Activated T-helper 1 cell treated with Interleukin-2 at 50 U/mL for 16 hours (primary cell): ENCODE data around the gene IGFN1.
"Not testable (repeated sequence)": the region's sequence is repeated elsewhere in the genome, so short reads cannot be mapped to it uniquely, and the experiment has no call there.

Experiments
- DNase-seq: peaks from one replicate; pipeline ENCODE4 v3.0.0-alpha.2; 2020; ENCODE audit warnings: low read depth

IGFN1 gene

DNA sequence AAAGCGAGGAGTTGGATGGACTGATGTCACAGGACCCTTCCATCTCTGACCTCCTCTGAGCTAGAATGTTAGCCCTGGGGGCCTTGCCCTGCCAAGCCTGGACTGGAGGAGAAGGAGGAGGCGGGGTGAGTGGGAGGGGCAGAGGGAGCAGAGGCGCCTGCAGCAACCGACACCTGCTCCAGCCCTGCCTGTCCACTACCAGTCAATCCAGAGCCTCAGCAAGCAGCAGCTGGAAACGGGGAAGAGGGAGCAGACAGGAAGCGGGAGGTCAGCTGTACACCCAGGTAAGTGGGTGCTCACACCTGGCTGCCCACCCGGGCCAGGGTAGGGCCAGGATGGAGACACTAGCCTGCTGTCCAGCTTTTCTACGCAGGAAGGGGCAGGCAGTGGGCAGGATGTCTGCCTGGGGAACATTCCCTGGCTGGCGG, at the start of gene IGFN1:
TSS of gene IGFN1 (plus strand) at position 201 of the 428 bp plus-strand sequence. CDS start 2,470 bp downstream, outside the sequence.
- DNase-seq: no peak

GRCh38 chr1:201140941-201141260, 49.7 kb upstream of the IGFN1 start:
- DNase-seq: no peak

- DNase-seq: no peak
These were observed 49.2 kb upstream of the IGFN1 start for GRCh38 chr1:201141418-201141817.

- DNase-seq: no peak
These were observed 48.4 kb upstream of the IGFN1 start for GRCh38 chr1:201142011-201142848.

DNA sequence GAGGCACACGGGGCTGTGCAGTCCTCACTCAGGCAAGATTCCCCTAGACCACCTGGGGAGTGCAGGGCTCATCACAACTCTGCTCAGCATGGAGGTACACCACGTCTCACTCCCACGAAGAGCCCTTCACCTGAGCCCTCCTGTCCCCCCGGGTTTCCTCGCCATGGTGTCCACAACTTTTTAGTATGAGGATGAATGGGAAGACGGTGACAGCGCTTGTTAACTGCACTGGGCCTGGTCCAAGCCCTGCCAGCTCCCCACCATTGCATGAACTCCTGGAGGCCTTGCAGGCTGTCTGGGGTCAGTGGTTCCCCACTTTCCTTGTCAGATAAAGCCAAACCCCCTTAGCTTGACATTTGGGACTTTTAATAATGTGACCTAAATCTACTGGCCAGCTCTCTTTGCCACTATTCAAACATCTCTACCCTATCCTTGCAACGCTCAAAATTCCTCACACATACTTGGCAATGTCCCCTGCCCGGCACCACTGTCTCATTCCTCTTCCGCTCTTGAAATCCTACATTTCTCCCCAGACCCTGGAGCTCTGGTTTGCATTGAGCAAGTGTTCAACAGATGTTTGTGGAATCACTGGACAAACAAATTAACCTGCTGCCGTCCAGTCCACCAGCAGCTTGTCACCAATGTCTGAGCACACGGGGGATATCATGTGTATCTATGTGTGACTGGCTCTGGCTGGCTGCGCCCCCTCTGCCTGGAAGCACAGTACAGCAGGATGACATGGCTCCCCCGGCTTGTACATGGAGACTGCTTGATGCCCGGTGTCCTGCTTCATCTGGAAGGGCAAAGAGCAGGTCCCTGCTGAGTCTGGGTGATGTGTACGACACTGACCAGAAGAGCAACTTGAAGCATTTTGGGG, 47.5 kb upstream of the IGFN1 start:
- no peak for DNase-seq

- DNase-seq: no peak
These were observed 46.6 kb upstream of the IGFN1 start for GRCh38 chr1:201143726-201144635.

- no peak for DNase-seq
These were observed 45.9 kb upstream of the IGFN1 start for GRCh38 chr1:201144701-201145100.

- DNase-seq: no peak
These were observed 45.5 kb upstream of the IGFN1 start for GRCh38 chr1:201145132-201145531.

GRCh38 chr1:201145816-201146215, 44.8 kb upstream of the IGFN1 start:
- DNase-seq: no peak

DNA sequence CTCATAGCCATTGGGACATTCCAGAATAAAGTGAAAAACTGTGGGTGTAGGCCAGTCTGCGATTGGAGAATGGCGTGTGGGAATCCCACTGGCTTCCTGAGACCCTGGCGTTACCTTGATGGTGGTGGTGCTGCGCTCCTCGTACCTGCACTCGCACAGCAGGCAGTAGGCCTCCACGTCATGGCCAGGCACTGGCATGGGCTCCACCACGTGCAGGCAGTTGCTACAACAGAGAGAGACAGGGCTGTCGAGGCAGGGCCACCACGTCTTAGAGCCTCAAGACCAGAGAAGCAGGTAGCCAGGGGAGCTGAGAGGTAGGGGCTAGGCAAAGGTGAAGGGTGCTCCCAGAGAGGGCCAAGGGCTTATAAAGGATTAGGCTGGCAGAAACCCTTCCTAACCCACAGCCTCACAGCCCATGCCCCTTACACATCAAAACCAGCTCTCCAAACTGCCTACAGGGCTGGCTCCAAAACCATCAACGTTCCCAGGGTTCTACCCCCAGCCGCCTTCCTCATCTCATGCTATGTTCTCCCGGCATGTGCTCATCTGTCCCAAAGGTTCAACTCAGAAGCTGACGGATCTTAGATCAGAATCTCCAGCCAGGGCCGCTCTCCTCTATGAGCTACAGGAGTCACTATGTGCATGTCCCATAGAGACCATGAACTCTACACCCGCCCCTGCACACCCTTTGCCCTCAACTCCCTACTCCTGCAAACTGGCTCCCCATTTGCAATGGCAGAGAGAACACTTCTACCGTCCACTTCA, 43.8 kb upstream of the IGFN1 start:
- DNase-seq: no peak

- DNase-seq: no peak
These were observed 43.1 kb upstream of the IGFN1 start for GRCh38 chr1:201147396-201148015.

DNA sequence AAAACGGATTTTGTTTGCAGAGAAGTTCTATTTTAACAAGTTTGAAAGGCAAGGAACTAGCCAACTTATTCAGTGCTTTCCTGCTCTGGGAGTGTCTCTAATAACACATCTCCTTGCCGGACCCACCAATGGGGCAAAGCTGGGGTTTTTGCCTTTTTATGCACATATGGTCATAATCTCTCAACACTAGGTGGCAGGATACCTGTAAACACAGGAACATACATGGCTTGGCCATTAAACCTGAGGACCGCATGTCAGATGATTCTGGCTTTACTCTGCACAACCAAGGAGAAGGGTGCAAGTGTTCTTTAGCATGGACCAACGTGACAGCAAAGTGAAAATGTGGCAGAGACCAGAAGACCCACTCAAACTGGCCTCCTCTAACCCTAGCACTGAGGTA, 41.2 kb upstream of the IGFN1 start:
- DNase-seq: no peak

DNA sequence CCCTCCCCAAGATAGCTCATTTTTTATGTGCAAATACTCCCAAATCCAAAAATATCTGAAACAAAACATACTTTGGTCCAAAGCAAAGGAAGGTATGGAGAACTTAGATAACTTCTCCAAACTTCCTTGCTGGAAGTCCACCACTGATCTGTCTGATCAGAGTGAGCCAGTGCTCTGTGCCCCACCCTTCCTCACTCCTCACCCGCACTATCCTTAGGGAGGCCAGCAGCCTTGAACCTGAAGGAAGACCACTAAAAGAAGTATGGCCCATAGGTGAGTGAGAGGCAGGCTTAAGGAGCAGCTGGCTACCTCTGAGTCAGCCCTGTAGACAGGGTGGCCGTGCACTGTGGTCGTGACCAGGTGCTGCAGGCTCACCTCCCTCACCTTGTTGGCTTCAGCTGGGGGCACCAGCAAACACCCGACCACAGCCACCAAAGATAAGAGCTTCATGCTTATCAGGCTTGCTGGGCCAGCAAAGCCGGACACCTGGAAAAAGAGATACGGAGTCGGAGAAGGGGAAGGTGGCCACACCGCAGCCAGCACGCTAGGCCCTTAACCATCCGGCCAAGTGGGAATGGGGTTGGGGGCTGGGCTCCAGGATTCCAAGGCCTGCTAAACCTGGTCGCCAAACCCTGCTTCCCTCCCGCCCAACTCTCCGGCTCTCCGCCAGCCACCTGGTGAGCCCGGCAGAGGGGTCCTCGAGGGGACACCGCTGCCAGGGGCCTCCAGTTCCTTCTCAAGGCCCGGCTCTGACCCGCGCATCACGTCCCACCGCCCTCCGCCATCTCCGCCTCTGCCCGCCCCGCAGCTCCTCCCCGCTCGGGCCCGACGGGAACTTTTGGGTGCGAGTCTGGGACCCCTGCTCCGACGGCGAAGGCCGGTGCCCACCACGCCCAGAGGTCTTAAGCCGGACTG, 36.9 kb upstream of the IGFN1 start:
- DNase-seq: no peak

DNA sequence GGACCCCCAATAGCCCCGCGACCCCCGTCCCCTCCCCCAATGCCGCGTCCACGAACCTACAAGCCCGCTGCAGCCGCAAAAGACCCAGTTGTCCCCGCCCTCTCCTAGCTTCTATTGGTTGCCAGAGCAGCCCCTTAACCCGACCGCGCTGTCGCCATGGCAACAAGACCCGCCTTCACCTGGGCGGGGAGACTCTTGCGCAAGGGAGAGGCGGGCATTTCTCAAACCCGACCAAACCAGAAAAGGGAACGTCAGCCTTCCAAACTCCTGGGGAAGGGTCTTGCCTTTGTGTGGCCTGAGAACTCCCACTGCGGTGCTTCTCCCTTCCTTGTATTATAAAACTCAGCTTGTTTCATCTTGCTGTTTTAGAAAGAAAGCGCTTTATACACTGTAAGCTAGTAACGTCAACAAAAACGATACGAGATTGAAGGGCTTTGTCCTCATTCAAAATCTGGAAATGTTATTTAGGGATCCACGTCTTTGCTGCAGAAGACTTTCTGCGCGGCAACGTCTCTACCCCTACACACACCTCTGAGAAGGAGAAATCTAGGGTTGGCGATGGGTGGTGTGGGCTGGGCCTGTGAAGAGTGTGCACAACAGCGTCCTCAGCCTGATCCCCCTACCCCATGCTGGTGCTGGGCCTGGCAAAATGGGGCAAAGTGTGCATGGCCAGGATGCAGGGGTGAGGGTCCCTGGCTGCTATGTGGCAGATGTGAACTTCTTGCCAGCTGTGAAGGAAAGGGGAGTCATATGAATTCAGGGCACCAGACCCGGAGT, 36.0 kb upstream of the IGFN1 start, which contains the start of gene TMEM9:
TSS of gene TMEM9 (minus strand) at position 86 of the 777 bp plus-strand sequence. CDS start 551 bp downstream, outside the sequence.
- DNase-seq: peak; percentile 96

DNA sequence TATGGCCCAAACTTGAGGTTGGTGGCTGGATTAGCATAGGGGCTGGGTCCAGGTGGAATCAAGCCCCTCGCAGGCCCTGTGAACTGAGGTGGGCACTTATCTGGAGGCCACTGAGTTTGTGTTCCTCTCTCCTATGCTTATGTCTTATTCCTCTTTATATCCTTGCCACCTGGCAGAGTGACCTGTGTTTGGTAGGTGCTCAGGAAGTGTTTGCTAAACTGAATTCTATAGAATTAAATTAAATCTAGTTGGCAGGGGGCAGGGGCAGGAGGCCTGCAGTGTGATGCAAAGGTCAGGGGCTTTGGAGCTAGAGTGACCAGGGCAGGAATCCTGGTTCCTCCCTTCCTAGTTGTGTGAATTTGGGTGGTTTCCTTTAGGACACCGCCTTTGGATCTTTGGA, 35.3 kb upstream of the IGFN1 start:
- no peak for DNase-seq

- DNase-seq: no peak
These were observed 34.3 kb upstream of the IGFN1 start for GRCh38 chr1:201156346-201156745.

DNA sequence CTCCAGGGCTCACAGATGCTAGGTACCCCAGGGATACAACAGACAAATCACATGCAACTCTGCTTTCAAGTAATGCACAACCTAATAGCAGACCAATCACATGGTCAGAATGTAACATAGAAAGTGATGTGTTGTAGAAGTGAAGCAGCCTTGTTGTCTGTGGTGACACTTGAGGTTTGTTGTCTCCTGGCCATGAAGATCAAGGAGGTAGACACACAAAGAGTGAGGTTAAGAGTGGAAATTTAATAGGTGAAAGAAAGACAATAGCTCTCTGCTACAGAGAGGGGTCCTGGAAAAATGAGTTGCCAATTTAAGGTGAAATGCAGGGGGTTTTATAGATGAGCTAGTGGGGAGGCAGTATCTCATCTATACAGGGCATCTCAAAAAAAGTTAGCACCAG, 33.8 kb upstream of the IGFN1 start:
- DNase-seq: no peak

GRCh38 chr1:201157949-201158348, 32.7 kb upstream of the IGFN1 start:
- DNase-seq: no peak

GRCh38 chr1:201163036-201163435, 27.6 kb upstream of the IGFN1 start:
- not testable (repeated sequence) for DNase-seq
